B cell (primary cell): ENCODE data around the gene C10orf53. TPM values are rescaled to one million over a fixed set of nuclear protein-coding genes. Genes with fewer than 3 reads are reported as not detected.

Experiments used
- ATAC-seq: fragments of 200-7000 bp; cut with Tn5 transposase; one replicate; pipeline ENCODE4 v1.10.0; 2021; ENCODE audit warnings: low read depth, mild to moderate bottlenecking, moderate number of reproducible peaks, moderate library complexity
- CTCF ChIA-PET: fragments of 350-600 bp; sonication (Branson Sonifier 250); formaldehyde crosslinking; loops from one replicate; lab custom pipeline; 2021; ENCODE audit warnings: antibody characterized with exemption, inconsistent platforms; lab: Charles Lee
- POLR2A ChIA-PET: fragments of 350-600 bp; sonication (Branson Sonifier 250); formaldehyde crosslinking; loops from one replicate; lab custom pipeline; 2021; ENCODE audit warnings: antibody characterized with exemption; lab: Charles Lee
- DNase-seq: peaks from one replicate; pipeline ENCODE4 v3.0.0; 2013
- H2AFZ ChIP-seq: 2 replicates; pipeline ENCODE4 v1.6.1; 2012; ENCODE audit warnings: mild to moderate bottlenecking, low read depth, low read length; ENCODE audit not compliant: insufficient read depth, poor library complexity, severe bottlenecking
- H3K27ac ChIP-seq, 2 donors: 1 replicate in 1 of 2; 2 replicates in 1 of 2; pipeline ENCODE4 v1.5.1; 2012 to 2013; ENCODE audit warnings: low read length in 2 of 2, mild to moderate bottlenecking in 2 of 2, moderate library complexity in 1 of 2
- H3K27me3 ChIP-seq, 4 experiments: fragments of 200-600 bp in 1 of 4; sonication (generic) in 1 of 4; replicated peaks in 1 of 4; 1 replicate in 2 of 4; 2 replicates in 2 of 4; pipeline versions ENCODE4 v1.6.1 to v1.7.0; 2013 to 2016; ENCODE audit warnings: low read length in 3 of 4, mild to moderate bottlenecking in 2 of 4, mixed read lengths in 1 of 4, moderate library complexity in 1 of 4; ENCODE audit not compliant: insufficient read depth in 4 of 4, control insufficient read depth in 3 of 4; ENCODE audit errors: control extremely low read depth in 1 of 4
- H3K36me3 ChIP-seq, 2 experiments: replicated peaks in 1 of 2; 1 replicate in 1 of 2; 2 replicates in 1 of 2; pipeline versions ENCODE4 v1.6.1 to v1.7.1; 2013; ENCODE audit warnings: low read length in 1 of 2; ENCODE audit not compliant: insufficient read depth in 2 of 2, control insufficient read depth in 1 of 2; ENCODE audit errors: control extremely low read depth in 1 of 2, extremely low read depth in 1 of 2
- H3K4me1 ChIP-seq, 2 donors: fragments of 200-600 bp in 1 of 2; sonication (generic) in 1 of 2; 1 replicate in 1 of 2; 2 replicates in 1 of 2; pipeline versions ENCODE4 v1.5.1 to v1.6.1; 2013 to 2017; ENCODE audit warnings: low read length in 2 of 2; ENCODE audit not compliant: control insufficient read depth in 2 of 2, insufficient read depth in 2 of 2
- H3K4me2 ChIP-seq: replicated peaks from 2 replicates; pipeline ENCODE3; 2012; ENCODE audit warnings: mild to moderate bottlenecking, low read depth, low read length; ENCODE audit not compliant: poor library complexity, severe bottlenecking
- H3K4me3 ChIP-seq, 5 experiments: fragments of 200-600 bp in 1 of 5; sonication (generic) in 1 of 5; 1 replicate in 3 of 5; 2 replicates in 2 of 5; pipeline versions ENCODE4 v1.5.1 to v1.7.0; 2011 to 2016; ENCODE audit warnings: low read length in 4 of 5, mild to moderate bottlenecking in 4 of 5, low read depth in 2 of 5, control low read depth in 1 of 5, moderate library complexity in 1 of 5; ENCODE audit not compliant: insufficient read depth in 1 of 5; ENCODE audit errors: control extremely low read depth in 1 of 5, extremely low read depth in 1 of 5
- H3K79me2 ChIP-seq: fragments of 200-600 bp; sonication (generic); one replicate; pipeline ENCODE4 v1.6.0; 2016; ENCODE audit warnings: low read length; ENCODE audit not compliant: control insufficient read depth, insufficient read depth
- H3K9ac ChIP-seq: fragments of 200-600 bp; sonication (generic); 2 replicates; pipeline ENCODE4 v1.6.1; 2017; ENCODE audit warnings: mild to moderate bottlenecking, low read length, moderate library complexity
- H3K9me3 ChIP-seq, 3 donors: one replicate each; pipeline versions ENCODE4 v1.6.1 to v1.7.1; 2013; ENCODE audit warnings: low read length in 2 of 3; ENCODE audit not compliant: control insufficient read depth in 2 of 3, insufficient read depth in 1 of 3; ENCODE audit errors: control extremely low read depth in 1 of 3
- H4K20me1 ChIP-seq: 2 replicates; pipeline ENCODE4 v1.6.0; 2012; ENCODE audit warnings: mild to moderate bottlenecking, low read length; ENCODE audit not compliant: insufficient read depth, control insufficient read depth, poor library complexity, severe bottlenecking
- H3K27ac Mint-ChIP-seq: one replicate; pipeline ENCODE4 v1.8.0; 2021; ENCODE audit warnings: mixed read lengths
- H3K27me3 Mint-ChIP-seq: one replicate; pipeline ENCODE4 v1.8.0; 2021; ENCODE audit warnings: mixed read lengths
- H3K4me1 Mint-ChIP-seq: one replicate; pipeline ENCODE4 v1.8.0; 2021; ENCODE audit warnings: mixed read lengths
- H3K4me3 Mint-ChIP-seq: one replicate; pipeline ENCODE4 v1.8.0; 2021; ENCODE audit warnings: mixed read lengths
- H3K9me3 Mint-ChIP-seq: one replicate; pipeline ENCODE4 v1.8.0; 2022; ENCODE audit warnings: mixed read lengths; ENCODE audit not compliant: insufficient read depth
- CTCF ChIP-seq: fragments of 200-600 bp; IDR thresholded peaks from one replicate; pipeline ENCODE4 v1.8.0; 2022; ENCODE audit warnings: antibody characterized with exemption, mild to moderate bottlenecking
- EZH2 ChIP-seq: IDR thresholded peaks from 2 replicates; pipeline ENCODE4 v1.6.1; 2012; ENCODE audit warnings: borderline replicate concordance, low read depth, mild to moderate bottlenecking, moderate library complexity, low read length; ENCODE audit not compliant: insufficient read depth, poor library complexity, severe bottlenecking
- WGBS: methylation state at CpG from one replicate; pipeline ENCODE4 v1.1.5; 2013; ENCODE audit warnings: missing lambda C conversion rate; ENCODE audit not compliant: insufficient coverage; 5-methylcytosine and 5-hydroxymethylcytosine counted together
- intact Hi-C: fragments of 100-400 bp; cut with micrococcal nuclease; formaldehyde crosslinking; loops from one replicate; pipeline ENCODE4 v1.10.0; 2022
- polyA plus RNA-seq: library from polyadenylated mRNA; depleted of rRNA; stranded (reverse); fragments of >200 nt; gene quantifications from 2 replicates; pipeline ENCODE4 v1.2.3, GENCODE V29; 2012
- total RNA-seq, 2 donors: library from RNA; stranded (reverse); fragments of 120-200 nt in 1 of 2; gene quantifications; 1 replicate in 1 of 2; 2 replicates in 1 of 2; pipeline versions ENCODE4 v1.2.3 to v1.2.4, GENCODE V29; 2013 to 2022

Gene C10orf53
- total and polyA plus RNA-seq, 2 donors (not counting 1 experiment from before 2014, with no cell fraction given), result not detected

GRCh38 chr10:49735848-49736563 is 56.6 kb downstream of the C10orf53 start:
- Histone ChIP-seq H4K20me1 (no peaks in the 10 kb centered on the region), H3K4me3 (no peak overlapping the region), H3K36me3 (no peaks in the 10 kb centered on the region), H3K9ac (no peak overlapping the region), H3K27me3 (no peaks in the 10 kb centered on the region), H2AFZ (no peak overlapping the region), H3K4me2 (no peak overlapping the region), H3K4me1 (no peaks in the 10 kb centered on the region), H3K27ac (no peak overlapping the region), H3K79me2 (no peaks in the 10 kb centered on the region), H3K9me3 (no peaks in the 10 kb centered on the region)
- DNase-seq (no peak), ATAC-seq (no peak)
- no peaks in the 10 kb centered on the region for H3K27me3 Mint-ChIP-seq
- no peak overlapping the region for H3K4me3 Mint-ChIP-seq
- ChIA-PET CTCF (no interaction called here), POLR2A (no interaction called here)
- TF ChIP-seq EZH2 (no peak), CTCF (no peak)
- intact Hi-C loops, result no loop called here
- 94% methylated on average over 22 of the region's 23 CpGs for whole genome bisulfite sequencing
- H3K9me3 Mint-ChIP-seq, result no peaks in the 10 kb centered on the region
- no peaks in the 10 kb centered on the region for H3K4me1 Mint-ChIP-seq
- H3K27ac Mint-ChIP-seq, result no peak overlapping the region

- no peaks in the 10 kb centered on the region for H4K20me1 ChIP-seq
- no peaks in the 10 kb centered on the region for H3K4me1 Mint-ChIP-seq
- WGBS, result 98% methylated on average over 3 of the region's 5 CpGs
- H2AFZ ChIP-seq, result no peak overlapping the region
- H3K9me3 ChIP-seq, result no peaks in the 10 kb centered on the region
- H3K4me3 ChIP-seq, result no peak overlapping the region
- H3K4me3 Mint-ChIP-seq, result no peak overlapping the region
- intact Hi-C loops, result no loop called here
- ChIA-PET POLR2A (no interaction called here), CTCF (no interaction called here)
- DNase-seq, result no peak
- H3K36me3 ChIP-seq, result no peaks in the 10 kb centered on the region
- H3K27me3 ChIP-seq, result no peaks in the 10 kb centered on the region
- TF ChIP-seq EZH2 (no peak), CTCF (no peak)
- no peaks in the 10 kb centered on the region for H3K9me3 Mint-ChIP-seq
- H3K4me1 ChIP-seq, result no peaks in the 10 kb centered on the region
- no peak overlapping the region for H3K27ac ChIP-seq
- no peaks in the 10 kb centered on the region for H3K79me2 ChIP-seq
- no peak overlapping the region for H3K4me2 ChIP-seq
- ATAC-seq, result no peak
- no peak overlapping the region for H3K27ac Mint-ChIP-seq
- no peaks in the 10 kb centered on the region for H3K27me3 Mint-ChIP-seq
- H3K9ac ChIP-seq, result no peak overlapping the region
These were observed 57.2 kb downstream of the C10orf53 start for GRCh38 chr10:49736564-49737113.
